HG02571 (cell line): ENCODE results near the gene KRT23.

Experiments used
- ATAC-seq: cut with Tn5 transposase; IDR thresholded peaks from one replicate; pipeline ENCODE4 v1.9.1; 2021; ENCODE audit warnings: mild to moderate bottlenecking, moderate library complexity; ENCODE audit not compliant: unreplicated experiment

Gene KRT23

GRCh38 chr17:40873801-40874200 lies 63.6 kb downstream of the KRT23 start:
- ATAC-seq, result no peak

GRCh38 chr17:40873255-40873654 lies 64.2 kb downstream of the KRT23 start:
- ATAC-seq, result no peak
